Hepatocyte (in vitro differentiated cells): ENCODE results near the gene PADI3.

Source experiments
- EZH2 ChIP-seq: fragments of 200-600 bp; sonication (generic); IDR thresholded peaks from 2 replicates; pipeline ENCODE4 v1.6.1; 2016; ENCODE audit warnings: antibody characterized with exemption, mild to moderate bottlenecking, borderline replicate concordance
- TF ChIP-seq, protein P1 (sequence below): fragments of 200-600 bp; sonication (generic); IDR thresholded peaks from 2 replicates; pipeline ENCODE4 v1.5.1; 2016; ENCODE audit warnings: antibody characterized with exemption, mild to moderate bottlenecking; ENCODE audit not compliant: poor library complexity

DNA sequence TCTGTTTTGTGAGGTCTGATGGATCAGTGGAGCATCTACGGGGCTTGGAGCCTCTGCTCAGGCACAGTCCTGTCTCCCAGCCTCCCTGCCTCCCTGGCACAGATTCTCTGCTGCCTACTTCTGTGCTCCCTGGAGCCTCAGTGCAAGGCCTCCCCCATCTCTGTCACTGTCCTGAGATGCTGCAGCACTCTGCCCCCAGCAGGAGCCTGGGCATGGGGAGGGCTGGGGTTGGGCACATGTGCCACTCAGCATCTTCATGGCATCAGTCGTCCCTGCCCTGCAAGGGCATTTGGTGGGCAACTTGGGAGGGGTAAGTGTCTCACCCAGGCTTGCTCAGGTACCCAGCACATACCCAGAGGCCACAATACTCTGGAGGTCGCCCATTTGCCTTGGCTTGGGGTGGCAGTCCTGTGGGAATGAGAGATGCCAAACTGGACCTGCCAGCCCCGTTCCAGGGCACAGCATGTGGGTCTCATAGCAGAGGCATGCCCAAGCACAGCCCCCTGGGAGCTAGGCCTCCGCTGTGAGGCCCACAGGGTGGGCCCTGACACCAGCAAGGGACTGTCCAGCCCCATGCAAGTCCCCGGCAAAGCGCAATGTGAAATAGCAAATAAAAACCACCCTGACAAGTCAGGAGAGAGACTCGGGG is 28.7 kb downstream of the PADI3 start:
- TF ChIP-seq, protein P1, sequence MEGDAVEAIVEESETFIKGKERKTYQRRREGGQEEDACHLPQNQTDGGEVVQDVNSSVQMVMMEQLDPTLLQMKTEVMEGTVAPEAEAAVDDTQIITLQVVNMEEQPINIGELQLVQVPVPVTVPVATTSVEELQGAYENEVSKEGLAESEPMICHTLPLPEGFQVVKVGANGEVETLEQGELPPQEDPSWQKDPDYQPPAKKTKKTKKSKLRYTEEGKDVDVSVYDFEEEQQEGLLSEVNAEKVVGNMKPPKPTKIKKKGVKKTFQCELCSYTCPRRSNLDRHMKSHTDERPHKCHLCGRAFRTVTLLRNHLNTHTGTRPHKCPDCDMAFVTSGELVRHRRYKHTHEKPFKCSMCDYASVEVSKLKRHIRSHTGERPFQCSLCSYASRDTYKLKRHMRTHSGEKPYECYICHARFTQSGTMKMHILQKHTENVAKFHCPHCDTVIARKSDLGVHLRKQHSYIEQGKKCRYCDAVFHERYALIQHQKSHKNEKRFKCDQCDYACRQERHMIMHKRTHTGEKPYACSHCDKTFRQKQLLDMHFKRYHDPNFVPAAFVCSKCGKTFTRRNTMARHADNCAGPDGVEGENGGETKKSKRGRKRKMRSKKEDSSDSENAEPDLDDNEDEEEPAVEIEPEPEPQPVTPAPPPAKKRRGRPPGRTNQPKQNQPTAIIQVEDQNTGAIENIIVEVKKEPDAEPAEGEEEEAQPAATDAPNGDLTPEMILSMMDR: no peak
- TF ChIP-seq EZH2: no peak
